HG02885 (cell line): ENCODE results near the gene PABPC1L.

Experiments used
- ATAC-seq: cut with Tn5 transposase; IDR thresholded peaks from one replicate; pipeline ENCODE4 v1.9.1; 2021; ENCODE audit warnings: mild to moderate bottlenecking; ENCODE audit not compliant: unreplicated experiment, poor library complexity

PABPC1L gene

DNA sequence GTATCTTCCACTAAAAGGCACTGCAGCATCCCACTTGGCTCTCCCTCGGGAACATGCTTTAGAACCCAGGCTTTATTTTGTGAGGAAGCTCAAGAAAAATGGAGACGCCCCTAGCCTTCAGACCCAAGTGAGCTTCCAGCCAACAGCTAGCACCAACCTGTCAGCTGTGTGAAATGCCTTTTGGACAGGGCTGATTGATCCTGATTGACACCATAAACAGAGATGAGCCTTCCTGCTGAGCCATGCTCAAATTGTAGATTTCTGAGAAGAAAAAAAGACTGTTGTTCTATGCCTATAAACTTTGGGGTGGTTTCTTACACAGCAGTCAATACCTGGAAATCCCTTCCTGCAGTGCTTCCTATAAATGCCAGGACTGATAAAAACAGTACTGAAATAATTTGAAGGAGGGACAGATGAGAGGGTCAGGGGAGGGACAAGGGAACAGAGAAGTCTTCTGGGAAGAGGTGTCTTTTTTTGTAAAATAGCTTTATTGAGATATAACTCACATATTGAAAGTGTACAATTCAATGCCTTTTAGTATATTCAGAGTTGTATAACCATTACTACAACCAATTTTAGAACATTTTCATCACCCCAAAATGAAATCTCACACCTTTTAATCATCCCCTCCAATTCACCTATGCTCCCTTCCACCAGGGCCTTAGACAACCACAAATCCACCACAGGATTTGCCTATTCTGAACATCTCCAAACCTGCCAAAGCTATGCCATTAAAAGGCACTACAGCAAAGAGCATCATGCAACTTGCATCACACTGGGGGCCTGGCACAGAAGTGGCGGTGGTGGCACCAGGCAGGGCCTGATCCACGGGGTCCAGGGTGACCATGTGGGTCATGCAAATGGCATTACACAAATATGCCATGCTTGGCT lies 53.7 kb downstream of the PABPC1L start:
- ATAC-seq, result no peak

DNA sequence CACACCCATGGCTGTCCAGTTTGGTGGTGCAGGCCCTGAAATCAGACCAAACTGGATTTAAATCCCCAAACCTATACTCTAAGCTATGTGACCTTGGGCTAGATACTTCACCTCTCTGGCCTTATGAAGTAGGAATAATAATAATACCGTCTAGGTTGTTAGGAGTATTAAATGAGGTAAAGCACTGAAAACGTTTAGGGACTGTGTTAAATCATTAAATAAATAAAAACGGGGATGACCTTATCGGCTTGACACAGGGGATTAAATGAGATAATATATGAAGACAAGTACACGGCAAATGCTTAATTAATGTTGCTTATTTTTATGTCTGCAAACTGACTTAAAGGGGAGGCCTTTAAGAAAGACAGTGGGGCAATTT lies 55.8 kb downstream of the PABPC1L start:
- no peak for ATAC-seq

- ATAC-seq, result peak; percentile 74
Measured at GRCh38 chr20:44966030-44966961, 56.4 kb downstream of the PABPC1L start, which contains the start of gene STK4. TSS of gene STK4 (plus strand) at chr20:44966512. CDS start at chr20:44966569, 57 bp downstream.

- ATAC-seq, result no peak
Measured at GRCh38 chr20:44967207-44967807, 57.4 kb downstream of the PABPC1L start.

DNA sequence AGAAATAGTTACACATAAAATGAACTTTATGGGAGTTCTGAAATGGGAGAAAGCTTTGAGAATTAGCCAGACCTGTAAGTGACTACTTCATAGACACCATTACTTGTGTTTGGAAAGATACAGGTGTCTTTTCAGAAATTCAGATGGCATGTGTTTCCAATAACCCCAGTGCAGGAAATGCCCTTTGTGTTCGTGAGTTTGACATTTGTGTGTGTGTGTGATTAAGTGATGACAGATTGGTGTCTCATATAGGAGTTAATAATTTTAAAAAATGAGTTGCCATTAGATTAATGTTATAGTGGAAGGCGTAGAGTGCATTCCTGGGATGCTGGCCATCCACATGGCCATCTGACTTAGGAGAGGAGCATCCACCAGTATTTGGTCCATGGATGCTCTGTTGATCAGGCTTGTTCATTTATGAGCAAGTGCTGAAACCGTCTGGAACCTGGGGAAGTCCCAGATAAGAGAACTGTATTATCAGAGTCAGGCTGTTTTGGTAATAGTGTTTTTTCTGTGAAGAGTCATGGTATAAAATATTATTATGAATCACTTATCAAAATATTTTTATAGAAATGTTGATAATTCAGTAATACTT lies 59.5 kb downstream of the PABPC1L start:
- no peak for ATAC-seq

DNA sequence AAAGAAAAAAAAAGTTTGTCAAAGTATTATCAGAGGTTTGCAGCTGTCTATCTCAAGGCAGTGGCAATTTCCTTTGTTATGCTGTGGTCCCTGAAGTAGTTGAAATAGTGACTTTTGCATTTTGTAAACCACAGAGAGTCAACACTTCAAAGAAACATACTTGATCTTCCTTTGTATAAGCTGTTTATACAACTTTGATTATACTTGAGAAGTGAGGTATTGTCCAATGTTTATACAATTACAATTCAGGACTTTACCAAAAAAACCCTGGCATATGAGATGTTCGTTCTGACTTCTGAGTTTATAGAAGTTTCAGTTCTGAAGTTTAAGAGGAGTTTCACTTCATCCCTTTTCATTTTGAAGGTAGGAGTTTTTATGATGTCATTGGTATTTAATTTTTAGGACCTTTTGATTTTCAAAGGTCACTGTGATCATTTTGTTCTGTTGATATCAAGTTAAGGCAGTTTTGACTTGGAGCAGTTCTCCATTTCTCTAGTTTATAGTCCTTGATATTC lies 60.4 kb downstream of the PABPC1L start:
- ATAC-seq, result no peak

GRCh38 chr20:44973053-44973452 lies 63.2 kb downstream of the PABPC1L start:
- ATAC-seq, result no peak

DNA sequence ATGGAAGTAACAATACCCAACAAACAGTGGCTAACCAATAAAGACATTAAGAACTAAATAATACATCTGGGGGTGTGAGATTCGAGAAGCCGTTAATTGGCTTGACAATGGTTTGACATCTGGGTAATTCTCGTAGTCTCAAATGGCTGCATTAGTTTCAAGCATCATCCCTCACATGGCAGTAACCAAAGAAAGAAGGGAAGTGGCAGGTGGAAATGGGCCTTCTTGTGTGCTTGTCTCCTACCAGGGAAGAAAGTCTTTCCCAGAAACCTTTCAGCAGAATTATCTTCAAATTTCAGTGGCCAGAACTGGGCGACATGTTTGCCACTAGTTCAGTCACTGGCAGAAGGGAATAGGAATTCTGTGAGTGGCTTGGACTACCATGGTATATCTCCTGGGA lies 66.8 kb downstream of the PABPC1L start:
- no peak for ATAC-seq

GRCh38 chr20:44979090-44979621 lies 69.3 kb downstream of the PABPC1L start:
- peak; percentile 94 for ATAC-seq

GRCh38 chr20:44981736-44982406 lies 72.0 kb downstream of the PABPC1L start:
- no peak for ATAC-seq

GRCh38 chr20:44983093-44983674 lies 73.3 kb downstream of the PABPC1L start:
- no peak for ATAC-seq

DNA sequence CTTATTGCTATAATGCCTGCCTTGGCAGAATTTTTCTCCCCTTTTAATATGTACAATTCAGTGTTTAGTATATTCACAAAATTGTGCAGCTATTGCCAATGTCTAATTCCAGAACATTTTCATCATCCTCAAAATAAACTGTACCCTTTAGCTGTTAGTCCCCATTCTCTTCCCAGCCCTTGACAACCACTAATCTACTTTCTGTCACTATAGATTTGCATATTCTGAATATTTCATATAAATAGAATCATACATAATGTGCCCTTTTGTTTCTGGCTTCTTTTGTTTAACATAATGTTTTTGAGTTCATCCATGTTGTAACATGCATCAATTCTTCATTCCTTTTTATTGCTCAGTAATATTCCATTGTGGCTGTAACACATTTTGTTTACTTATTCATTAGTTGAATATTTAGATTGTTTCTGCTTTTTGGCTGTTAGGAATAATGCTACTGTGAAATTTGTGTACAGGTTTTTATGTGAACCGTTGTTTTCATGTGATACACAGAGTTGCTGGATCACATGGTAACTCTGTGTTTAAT lies 78.8 kb downstream of the PABPC1L start:
- no peak for ATAC-seq
